ENCODE measurements around the gene TRHDE. TPM values are rescaled to one million over a fixed set of nuclear protein-coding genes. Genes with fewer than 3 reads are reported as not detected.

Gene TRHDE
- total and polyA plus RNA-seq, 12 donors: 0.10 to 0.97 (median 0.46) TPM

- DNase-seq: no peak
- no peaks in the 10 kb centered on the region for H3K27me3 ChIP-seq
- H3K36me3 ChIP-seq: no peaks in the 10 kb centered on the region
- 28 to 39% methylated on average over 2 of the region's 2 CpGs for WGBS, 2 donors
- H3K9me3 ChIP-seq: no peaks in the 10 kb centered on the region
- H3K4me1 ChIP-seq: no peaks in the 10 kb centered on the region
- TF ChIP-seq, protein P1, sequence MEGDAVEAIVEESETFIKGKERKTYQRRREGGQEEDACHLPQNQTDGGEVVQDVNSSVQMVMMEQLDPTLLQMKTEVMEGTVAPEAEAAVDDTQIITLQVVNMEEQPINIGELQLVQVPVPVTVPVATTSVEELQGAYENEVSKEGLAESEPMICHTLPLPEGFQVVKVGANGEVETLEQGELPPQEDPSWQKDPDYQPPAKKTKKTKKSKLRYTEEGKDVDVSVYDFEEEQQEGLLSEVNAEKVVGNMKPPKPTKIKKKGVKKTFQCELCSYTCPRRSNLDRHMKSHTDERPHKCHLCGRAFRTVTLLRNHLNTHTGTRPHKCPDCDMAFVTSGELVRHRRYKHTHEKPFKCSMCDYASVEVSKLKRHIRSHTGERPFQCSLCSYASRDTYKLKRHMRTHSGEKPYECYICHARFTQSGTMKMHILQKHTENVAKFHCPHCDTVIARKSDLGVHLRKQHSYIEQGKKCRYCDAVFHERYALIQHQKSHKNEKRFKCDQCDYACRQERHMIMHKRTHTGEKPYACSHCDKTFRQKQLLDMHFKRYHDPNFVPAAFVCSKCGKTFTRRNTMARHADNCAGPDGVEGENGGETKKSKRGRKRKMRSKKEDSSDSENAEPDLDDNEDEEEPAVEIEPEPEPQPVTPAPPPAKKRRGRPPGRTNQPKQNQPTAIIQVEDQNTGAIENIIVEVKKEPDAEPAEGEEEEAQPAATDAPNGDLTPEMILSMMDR (IDR thresholded peaks at IDR 0.05): no peak
- no peak overlapping the region for H3K4me3 ChIP-seq
- intact Hi-C loops (cut with DNase I): no loop called here
- H3K27ac ChIP-seq: no peak overlapping the region
- ATAC-seq: no peak
Measured at GRCh38 chr12:72313806-72314205, 41.6 kb downstream of the TRHDE start.

- DNase-seq (no peak), ATAC-seq (no peak)
- H3K9me3 ChIP-seq: no peaks in the 10 kb centered on the region
- H3K27ac ChIP-seq: no peak overlapping the region
- intact Hi-C loops (cut with DNase I): no loop called here
- H3K4me1 ChIP-seq: no peaks in the 10 kb centered on the region
- H3K4me3 ChIP-seq: no peak overlapping the region
- TF ChIP-seq, protein P1 (IDR thresholded peaks at IDR 0.05): no peak
- WGBS, 2 donors: 89 to 93% methylated on average over 3 of the region's 3 CpGs
- no peaks in the 10 kb centered on the region for H3K36me3 ChIP-seq
- H3K27me3 ChIP-seq: no peaks in the 10 kb centered on the region
Measured at GRCh38 chr12:72315858-72316257, 43.7 kb downstream of the TRHDE start.

GRCh38 chr12:72318341-72318740 is 46.2 kb downstream of the TRHDE start:
- Histone ChIP-seq H3K27me3 (no peaks in the 10 kb centered on the region), H3K4me1 (no peaks in the 10 kb centered on the region), H3K9me3 (no peaks in the 10 kb centered on the region), H3K4me3 (no peak overlapping the region), H3K27ac (no peak overlapping the region), H3K36me3 (no peaks in the 10 kb centered on the region)
- 80 to 85% methylated on average over 4 of the region's 4 CpGs for WGBS, 2 donors
- TF ChIP-seq, protein P1 (IDR thresholded peaks at IDR 0.05): no peak
- ATAC-seq (no peak), DNase-seq (no peak)
- intact Hi-C loops (cut with DNase I): no loop called here

DNA sequence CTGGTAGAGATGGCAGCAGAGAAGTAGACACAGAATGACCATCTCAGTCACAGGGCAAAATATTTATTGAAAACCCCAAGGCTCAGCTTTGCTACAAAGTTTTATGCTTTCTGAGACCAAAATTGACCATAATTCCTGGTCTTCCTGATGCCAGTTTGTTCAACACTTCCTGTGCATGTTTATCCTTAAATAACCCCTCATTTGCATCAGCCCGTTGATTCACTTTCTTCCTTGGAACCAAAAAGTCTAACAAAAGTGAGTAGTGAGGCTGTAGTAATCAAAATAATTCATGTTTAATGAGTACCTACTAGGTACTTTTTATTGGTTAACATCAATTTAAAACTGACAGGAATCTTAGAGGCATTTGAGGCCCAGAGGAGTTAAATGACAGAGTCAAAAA is 51.7 kb downstream of the TRHDE start:
- H3K36me3 ChIP-seq: no peaks in the 10 kb centered on the region
- WGBS, 2 donors: 75 to 84% methylated on average over 1 of the region's 1 CpG
- no peak for ATAC-seq

More for the DNA sequence above, 51.7 kb downstream of the TRHDE start:
- H3K4me1 ChIP-seq: no peaks in the 10 kb centered on the region
- no peak for DNase-seq
- TF ChIP-seq, protein P1 (IDR thresholded peaks at IDR 0.05): no peak
- intact Hi-C loops (cut with DNase I): no loop called here
- no peaks in the 10 kb centered on the region for H3K27me3 ChIP-seq
- H3K27ac ChIP-seq: no peak overlapping the region
- H3K4me3 ChIP-seq: no peak overlapping the region
- H3K9me3 ChIP-seq: no peaks in the 10 kb centered on the region

Measured in heart right ventricle (tissue), 16 donors.